NCI-H1436 (cell line): ENCODE results near the gene UVSSA.
"Not testable (repeated sequence)": the region's sequence is repeated elsewhere in the genome, so short reads cannot be mapped to it uniquely, and the experiment has no call there.

Experiments
- DNase-seq: peaks from one replicate; lab custom pipeline; 2025; lab: John Stamatoyannopoulos, UW

UVSSA gene

DNA sequence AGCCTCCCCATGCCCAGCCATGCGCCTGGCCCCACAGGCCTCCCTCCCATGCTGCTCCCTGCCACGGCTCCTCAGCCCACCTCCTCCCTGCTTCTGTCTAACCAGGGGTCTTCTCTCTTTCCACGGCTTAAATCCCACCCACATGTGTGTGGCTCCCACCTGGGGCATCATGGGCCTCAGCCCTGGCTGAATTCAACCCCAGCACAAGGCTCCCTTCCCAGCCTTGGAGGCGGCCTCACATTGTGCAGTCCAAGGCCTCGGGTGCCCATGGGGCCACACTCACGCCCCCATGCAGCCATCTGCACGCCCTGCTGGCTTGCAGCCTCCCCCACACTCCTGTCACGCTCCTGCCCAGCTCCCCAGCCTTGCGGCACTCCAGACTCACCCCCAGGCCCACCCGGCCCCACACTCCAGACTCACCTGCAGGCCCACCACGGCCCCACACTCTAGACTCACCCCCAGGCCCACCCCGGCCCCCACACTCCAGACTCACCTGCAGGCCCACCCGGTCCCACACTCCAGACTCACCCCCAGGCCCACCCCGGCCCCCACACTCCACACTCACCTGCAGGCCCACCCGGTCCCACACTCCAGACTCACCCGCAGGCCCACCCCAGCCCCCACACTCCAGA, 30.4 kb upstream of the UVSSA start:
- DNase-seq, result no peak

DNA sequence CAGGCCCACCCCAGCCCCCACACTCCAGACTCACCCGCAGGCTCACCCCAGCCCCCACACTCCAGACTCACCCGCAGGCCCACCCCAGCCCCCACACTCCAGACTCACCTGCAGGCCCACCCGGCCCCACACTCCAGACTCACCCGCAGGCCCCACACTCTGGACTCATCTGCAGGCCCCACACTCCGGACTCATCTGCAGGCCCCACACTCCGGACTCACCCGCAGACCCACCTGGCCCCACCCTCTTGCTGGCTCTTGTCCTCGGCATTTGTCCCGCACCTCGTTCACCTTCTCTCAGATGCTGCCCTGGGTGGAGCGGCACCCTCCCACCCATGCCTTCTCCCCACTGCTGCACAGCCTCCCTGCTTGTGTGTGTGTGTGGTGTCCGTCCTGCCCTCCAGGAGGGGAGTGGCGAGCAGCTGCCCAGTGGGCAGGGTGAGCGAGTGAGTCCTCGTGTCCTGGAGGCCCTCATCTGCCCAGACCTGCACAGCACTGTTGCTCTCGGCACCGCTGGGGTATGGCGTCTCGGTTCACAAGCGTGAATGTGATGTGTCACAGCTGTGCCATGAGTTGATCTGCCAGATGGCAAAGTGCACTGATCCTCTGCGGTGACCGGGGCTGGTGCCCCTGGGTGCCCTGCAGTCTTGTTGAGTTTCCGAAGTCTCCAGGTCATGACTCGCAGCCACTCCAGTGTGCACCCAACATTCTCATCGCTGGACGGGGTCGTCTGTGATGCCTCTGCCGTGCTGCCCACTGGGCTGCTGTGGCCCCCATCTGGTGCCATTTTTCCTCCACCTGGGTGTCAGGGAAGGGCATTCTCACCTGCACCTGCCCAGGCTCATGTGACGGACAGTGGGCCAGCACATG, 29.6 kb upstream of the UVSSA start:
- no peak for DNase-seq

DNA sequence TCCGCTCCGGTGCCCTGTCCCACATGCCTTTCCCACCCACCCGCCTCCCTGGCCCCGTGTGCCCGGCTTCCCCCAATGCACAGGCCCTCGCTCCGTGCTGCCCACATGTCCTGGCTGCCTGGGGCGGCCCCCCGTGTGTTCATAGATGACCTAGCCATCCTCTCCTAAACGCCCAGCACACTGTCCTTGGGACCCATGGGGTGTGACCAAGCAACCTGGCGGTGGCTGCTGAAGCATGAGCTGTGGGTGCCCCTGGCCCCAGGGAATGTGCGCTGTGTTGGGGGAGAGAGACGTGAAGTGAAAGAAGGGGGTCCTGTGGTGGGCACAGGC, 29.0 kb upstream of the UVSSA start:
- no peak for DNase-seq

DNA sequence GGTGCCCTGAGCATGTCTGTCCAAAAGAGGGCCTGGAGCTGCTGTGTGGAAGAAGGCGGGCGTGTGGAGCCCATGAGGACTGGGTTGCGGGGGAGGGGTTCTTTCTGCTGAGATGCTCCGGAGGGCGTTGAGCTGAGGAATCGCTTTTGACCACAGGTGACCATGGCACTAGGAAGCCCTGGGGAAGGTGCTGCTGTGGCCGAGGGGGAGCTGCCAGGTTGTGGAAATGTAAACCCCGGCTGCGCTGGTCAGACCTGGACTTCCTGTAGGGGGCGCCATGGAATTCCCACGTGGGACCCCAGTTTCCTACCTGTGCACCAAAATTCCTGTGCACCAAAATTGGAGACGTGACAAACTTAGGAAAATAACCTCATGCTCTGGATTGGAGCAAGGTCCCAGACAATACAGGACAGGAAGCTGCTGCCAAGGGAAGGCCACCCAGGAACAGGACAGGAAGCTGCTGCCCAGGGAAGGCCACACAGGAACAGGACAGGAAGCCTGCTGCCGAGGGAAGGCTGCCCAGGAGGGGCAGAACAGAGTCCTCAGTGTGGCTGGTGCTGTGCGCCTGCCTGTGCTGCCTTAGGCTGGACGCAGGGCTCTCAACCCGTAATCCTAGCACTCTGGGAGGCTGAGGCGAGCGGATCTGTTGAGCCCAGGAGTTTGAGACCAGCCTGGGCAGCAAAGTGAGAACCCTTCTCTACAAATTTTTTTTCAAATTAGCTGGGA, 28.4 kb upstream of the UVSSA start:
- DNase-seq, result no peak

GRCh38 chr4:1321486-1321885, 25.5 kb upstream of the UVSSA start:
- DNase-seq, result no peak

DNA sequence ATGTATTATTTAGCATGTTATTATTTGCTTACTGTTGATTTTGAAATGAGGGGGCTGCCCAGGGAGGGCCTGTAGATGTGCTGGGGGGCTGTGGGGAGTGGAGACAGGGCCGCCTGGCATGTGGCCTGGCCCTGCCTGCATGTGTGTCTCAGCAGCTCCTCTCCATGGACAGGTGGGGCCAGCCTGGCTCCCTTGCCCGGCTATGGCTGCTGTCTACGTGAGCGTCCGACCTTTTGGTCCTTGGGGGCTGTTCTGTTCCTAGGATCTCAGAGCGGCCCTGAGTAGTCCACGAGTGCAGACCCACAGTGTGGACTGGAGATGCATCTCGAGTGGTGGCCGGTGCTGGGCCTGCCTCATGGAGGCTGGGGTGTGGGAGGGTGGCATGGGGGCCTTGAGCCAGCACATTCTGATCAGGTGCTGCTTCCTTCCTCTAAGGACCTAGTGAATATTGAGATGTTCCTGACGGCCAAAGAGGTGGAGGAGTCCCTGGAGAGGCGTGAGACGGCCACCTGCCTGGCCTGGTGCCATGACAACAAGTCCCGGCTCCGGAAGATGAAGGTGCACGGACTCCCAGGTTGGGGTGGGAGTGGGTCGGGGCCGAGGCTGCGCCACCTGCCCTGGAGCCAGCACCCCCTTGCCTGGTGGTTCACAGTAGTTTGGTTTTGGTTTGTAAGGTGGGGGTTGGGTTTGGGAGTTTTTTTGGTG, 24.9 kb upstream of the UVSSA start:
- DNase-seq, result no peak

DNA sequence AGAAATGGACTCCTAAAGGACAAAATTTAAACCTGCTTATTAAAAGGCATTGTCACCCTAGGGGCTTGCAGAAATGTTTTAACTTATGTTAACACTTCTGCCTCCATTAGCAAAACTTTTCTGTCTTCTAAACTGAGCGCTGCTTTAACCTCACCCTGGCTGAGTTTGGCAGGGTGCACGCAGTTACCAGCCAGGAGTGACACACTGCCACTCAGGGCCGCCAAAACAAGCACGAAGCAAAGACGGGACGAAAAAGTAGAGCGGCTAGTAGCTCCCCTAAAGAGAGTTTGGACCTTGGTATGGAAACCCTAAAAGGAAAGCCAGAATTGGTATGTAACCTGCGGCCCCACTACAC, 23.8 kb upstream of the UVSSA start:
- no peak for DNase-seq

GRCh38 chr4:1323635-1324442, 23.2 kb upstream of the UVSSA start:
- DNase-seq, result no peak

- not testable (repeated sequence) for DNase-seq
Measured at GRCh38 chr4:1324443-1325175, 22.4 kb upstream of the UVSSA start.

DNA sequence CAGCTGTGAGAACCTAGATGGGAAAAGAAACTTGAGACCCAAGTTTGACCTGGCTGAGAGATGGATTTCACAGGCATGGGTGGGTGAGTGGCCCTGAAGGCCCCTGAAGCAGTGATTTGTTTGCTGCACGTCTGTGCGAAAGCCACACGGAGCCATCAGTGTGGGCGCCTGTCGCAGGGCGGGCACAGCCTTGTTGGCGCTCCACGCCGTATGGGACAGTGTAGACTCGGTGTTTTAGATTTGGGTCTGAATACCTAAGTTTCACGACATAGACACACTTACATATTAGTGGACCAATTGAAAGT, 21.9 kb upstream of the UVSSA start:
- DNase-seq, result no peak

DNA sequence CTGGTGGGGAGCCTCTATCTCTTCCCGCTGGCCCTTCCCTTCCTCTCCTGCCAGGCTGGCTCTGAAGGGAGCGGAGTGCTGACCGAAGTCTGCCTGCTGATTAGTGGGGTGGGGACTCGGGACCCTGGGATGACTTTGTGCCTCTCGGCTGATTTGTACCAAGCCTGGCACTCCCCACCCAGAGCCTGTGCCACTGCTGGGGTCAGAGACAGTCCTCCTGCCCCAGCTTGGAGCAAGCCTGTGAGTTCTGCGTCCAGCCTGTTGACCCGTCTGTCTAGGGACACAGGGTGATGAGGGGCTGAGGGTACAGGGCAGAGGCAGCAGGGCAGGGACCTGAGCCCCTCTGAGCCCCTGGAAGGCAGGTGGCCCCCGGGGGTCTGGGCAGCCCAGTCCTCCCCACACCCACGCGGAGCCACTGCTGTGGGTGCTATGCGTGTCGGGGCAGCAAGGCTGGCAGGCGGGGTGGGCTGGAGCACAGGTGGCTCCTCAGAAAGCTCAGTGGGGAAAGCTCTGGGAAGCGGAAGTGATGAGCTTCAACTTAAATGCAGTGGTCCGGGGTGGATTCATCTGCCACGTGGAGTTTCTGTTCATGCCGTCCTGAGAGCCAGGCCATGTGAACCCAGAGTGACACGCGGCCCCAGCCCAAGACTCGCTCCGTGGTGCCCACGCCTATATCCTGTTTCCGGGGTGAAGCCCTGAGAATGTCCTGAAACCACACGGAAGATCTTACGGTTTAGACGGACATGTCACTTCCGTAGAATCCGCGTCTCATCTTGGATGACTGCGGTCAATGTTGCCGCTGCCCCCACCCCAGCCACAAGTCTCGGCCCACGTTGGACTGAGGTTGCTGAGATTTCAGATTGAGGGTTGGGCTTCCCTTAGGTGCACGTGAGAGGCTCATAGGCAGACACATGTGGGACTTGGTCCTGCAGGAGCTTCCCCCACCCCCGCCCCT, 21.1 kb upstream of the UVSSA start:
- no peak for DNase-seq

GRCh38 chr4:1326751-1327525, 20.1 kb upstream of the UVSSA start:
- no peak for DNase-seq

GRCh38 chr4:1327526-1328266, 19.3 kb upstream of the UVSSA start:
- DNase-seq, result no peak

- DNase-seq, result no peak
Measured at GRCh38 chr4:1328267-1329155, 18.5 kb upstream of the UVSSA start.

GRCh38 chr4:1329408-1330371, 17.3 kb upstream of the UVSSA start:
- DNase-seq, result no peak
